T-helper 22 cell (primary cell): ENCODE results near the gene UBXN4.
"Not testable (repeated sequence)": the region's sequence is repeated elsewhere in the genome, so short reads cannot be mapped to it uniquely, and the experiment has no call there.

ENCODE experiments used
- DNase-seq: peaks from one replicate; pipeline ENCODE4 v3.0.0-alpha.2; 2020; ENCODE audit warnings: low read depth

The UBXN4 gene

GRCh38 chr2:135762530-135762929 is 20.9 kb downstream of the UBXN4 start:
- DNase-seq = no peak

GRCh38 chr2:135768863-135769262 is 27.2 kb downstream of the UBXN4 start:
- DNase-seq = no peak

GRCh38 chr2:135773319-135773718 is 31.7 kb downstream of the UBXN4 start:
- no peak for DNase-seq

GRCh38 chr2:135773917-135774316 is 32.3 kb downstream of the UBXN4 start:
- no peak for DNase-seq

- no peak for DNase-seq
Observed at GRCh38 chr2:135775420-135775819, 33.8 kb downstream of the UBXN4 start.

GRCh38 chr2:135776367-135776766 is 34.7 kb downstream of the UBXN4 start:
- DNase-seq = no peak

- DNase-seq = no peak
Observed at GRCh38 chr2:135782231-135782630, 40.6 kb downstream of the UBXN4 start.

GRCh38 chr2:135783439-135783838 is 41.8 kb downstream of the UBXN4 start:
- no peak for DNase-seq

GRCh38 chr2:135785032-135785431 is 43.4 kb downstream of the UBXN4 start:
- DNase-seq = no peak

GRCh38 chr2:135786823-135787222 is 45.2 kb downstream of the UBXN4 start:
- DNase-seq = no peak

- DNase-seq = no peak
Observed at GRCh38 chr2:135790423-135790822, 48.8 kb downstream of the UBXN4 start.

- no peak for DNase-seq
Observed at GRCh38 chr2:135791418-135792190, 49.9 kb downstream of the UBXN4 start.

GRCh38 chr2:135792401-135793150 is 50.9 kb downstream of the UBXN4 start:
- no peak for DNase-seq

GRCh38 chr2:135795641-135796040 is 54.0 kb downstream of the UBXN4 start:
- DNase-seq = not testable (repeated sequence)

GRCh38 chr2:135796606-135797005 is 55.0 kb downstream of the UBXN4 start:
- no peak for DNase-seq

- DNase-seq = peak; percentile 36
Observed at GRCh38 chr2:135797497-135798274, 56.0 kb downstream of the UBXN4 start.

GRCh38 chr2:135798275-135798705 is 56.6 kb downstream of the UBXN4 start:
- no peak for DNase-seq

GRCh38 chr2:135798762-135799161 is 57.1 kb downstream of the UBXN4 start:
- no peak for DNase-seq

GRCh38 chr2:135799738-135800137 is 58.1 kb downstream of the UBXN4 start:
- no peak for DNase-seq

GRCh38 chr2:135800513-135801460 is 59.1 kb downstream of the UBXN4 start:
- DNase-seq = no peak

GRCh38 chr2:135802350-135802749 is 60.7 kb downstream of the UBXN4 start:
- no peak for DNase-seq
